GM23248 (cell line): Measurements from ENCODE around the gene RDH11. TPM values are rescaled to one million over a fixed set of nuclear protein-coding genes. Genes with fewer than 3 reads are reported as not detected.

Experiments
- DNase-seq: peaks from one replicate; pipeline ENCODE4 v3.0.0-alpha.2; 2015
- H2AFZ ChIP-seq: fragments of 200-600 bp; sonication (generic); 2 replicates; pipeline ENCODE4 v1.6.1; 2016; ENCODE audit warnings: antibody characterized with exemption
- H3F3A ChIP-seq: fragments of 200-600 bp; sonication (generic); 2 replicates; pipeline ENCODE4 v1.6.1; 2016; ENCODE audit warnings: mild to moderate bottlenecking, antibody characterized with exemption, mixed run types; ENCODE audit not compliant: insufficient read depth
- H3K27ac ChIP-seq: fragments of 200-600 bp; sonication (generic); 2 replicates; pipeline ENCODE4 v1.5.1; 2016; ENCODE audit warnings: mild to moderate bottlenecking
- H3K27me3 ChIP-seq: fragments of 200-600 bp; sonication (generic); replicated peaks from 2 replicates; pipeline ENCODE4 v1.6.1; 2016; ENCODE audit warnings: mild to moderate bottlenecking; ENCODE audit not compliant: insufficient read depth
- H3K36me3 ChIP-seq: fragments of 200-600 bp; sonication (generic); 2 replicates; pipeline ENCODE4 v1.6.1; 2016; ENCODE audit warnings: low read depth, mild to moderate bottlenecking
- H3K4me1 ChIP-seq: fragments of 200-600 bp; sonication (generic); 2 replicates; pipeline ENCODE4 v1.6.1; 2016; ENCODE audit warnings: mild to moderate bottlenecking; ENCODE audit not compliant: insufficient read depth
- H3K4me2 ChIP-seq: fragments of 200-600 bp; sonication (generic); one replicate; pipeline ENCODE4 v1.6.1; 2016; ENCODE audit warnings: mild to moderate bottlenecking; ENCODE audit not compliant: unreplicated experiment
- H3K4me3 ChIP-seq: fragments of 200-600 bp; sonication (generic); 2 replicates; pipeline ENCODE4 v1.5.1; 2016; ENCODE audit warnings: mild to moderate bottlenecking
- H3K79me2 ChIP-seq: fragments of 200-600 bp; sonication (generic); 2 replicates; pipeline ENCODE4 v1.6.1; 2016; ENCODE audit warnings: mild to moderate bottlenecking; ENCODE audit not compliant: insufficient read depth
- H3K9ac ChIP-seq: fragments of 200-600 bp; sonication (generic); 2 replicates; pipeline ENCODE4 v1.6.1; 2016; ENCODE audit warnings: mild to moderate bottlenecking
- H3K9me2 ChIP-seq: fragments of 200-600 bp; sonication (generic); 2 replicates; pipeline ENCODE4 v1.6.1; 2016; ENCODE audit warnings: mixed run types, mild to moderate bottlenecking, moderate library complexity; ENCODE audit not compliant: insufficient read depth
- H3K9me3 ChIP-seq: fragments of 200-600 bp; sonication (generic); one replicate; pipeline ENCODE4 v1.6.1; 2017; ENCODE audit warnings: low read depth
- H4K20me1 ChIP-seq: fragments of 200-600 bp; sonication (generic); 2 replicates; pipeline ENCODE4 v1.6.0; 2016; ENCODE audit not compliant: insufficient read depth
- EZH2 ChIP-seq: fragments of 200-600 bp; sonication (generic); IDR thresholded peaks from 2 replicates; pipeline ENCODE4 v1.6.1; 2018; ENCODE audit warnings: antibody characterized with exemption, mild to moderate bottlenecking; ENCODE audit not compliant: insufficient read depth, poor library complexity, severe bottlenecking
- EZH2phosphoT487 ChIP-seq: fragments of 200-600 bp; sonication (generic); IDR thresholded peaks from 2 replicates; pipeline ENCODE4 v1.6.1; 2018; ENCODE audit warnings: antibody characterized with exemption, moderate library complexity, mild to moderate bottlenecking, low read depth; ENCODE audit not compliant: insufficient read depth
- WGBS, 2 experiments: methylation state at CpG; one replicate each; pipeline ENCODE4 v1.1.6; 2015 to 2017; ENCODE audit warnings: low lambda C conversion rate in 2 of 2, low coverage in 1 of 2; ENCODE audit errors: missing lambda C conversion rate in 2 of 2; 5-methylcytosine and 5-hydroxymethylcytosine counted together
- in situ Hi-C: fragments of 300-500 bp; cut with MboI; formaldehyde crosslinking; loops from 2 replicates; pipeline ENCODE4 v1.15.0; 2020
- polyA plus RNA-seq: library from polyadenylated mRNA; unstranded; fragments of >200 nt; fragmentation: Nextera tagmentation; extraction: Ambion mirVana; gene quantifications from 2 replicates; pipeline ENCODE4 v1.2.1, GENCODE V29; 2016
- total RNA-seq: library from RNA; depleted of rRNA; stranded (reverse); fragments of >200 nt; shearing (Covaris generic); gene quantifications from 2 replicates; pipeline ENCODE4 v1.2.3, GENCODE V29; 2014

Gene RDH11
- total and polyA plus RNA-seq, 2 experiments from 2014 or later = 56.7 to 59.1 TPM

- Histone ChIP-seq H3F3A (no peaks in the 10 kb centered on the region), H3K36me3 (no peaks in the 10 kb centered on the region), H3K4me3 (no peak overlapping the region), H4K20me1 (no peaks in the 10 kb centered on the region), H3K79me2 (no peaks in the 10 kb centered on the region), H3K9ac (no peak overlapping the region), H2AFZ (no peak overlapping the region), H3K4me1 (peaks cover 6% of the 10 kb centered on the region; the same call in 1 of the 2 replicates), H3K27me3 (no peaks in the 10 kb centered on the region), H3K27ac (no peak overlapping the region), H3K9me2 (no peaks in the 10 kb centered on the region), H3K4me2 (no peak overlapping the region), H3K9me3 (no peaks in the 10 kb centered on the region)
- in situ Hi-C loops = no loop called here
- TF ChIP-seq EZH2phosphoT487 (no peak), EZH2 (no peak)
- 97 to 100% methylated on average over 3 of the region's 3 CpGs for WGBS, 2 experiments
- DNase-seq = no peak
These were observed 56.9 kb downstream of the RDH11 start for GRCh38 chr14:67638642-67639041.

- 70 to 79% methylated on average over 3 of the region's 3 CpGs for WGBS, 2 experiments
- H3F3A ChIP-seq = no peaks in the 10 kb centered on the region
- no peaks in the 10 kb centered on the region for H3K9me3 ChIP-seq
- peak; percentile 55 for DNase-seq
- peak overlapping the region; percentile 42 for H2AFZ ChIP-seq
- in situ Hi-C loops = no loop called here
- H3K9me2 ChIP-seq = no peaks in the 10 kb centered on the region
- no peaks in the 10 kb centered on the region for H3K27me3 ChIP-seq
- no peaks in the 10 kb centered on the region for H4K20me1 ChIP-seq
- H3K4me2 ChIP-seq = no peak overlapping the region
- no peak overlapping the region for H3K4me3 ChIP-seq
- peak overlapping the region; percentile 38 for H3K27ac ChIP-seq
- no peak overlapping the region for H3K9ac ChIP-seq
- no peaks in the 10 kb centered on the region for H3K36me3 ChIP-seq
- peaks cover 6% of the 10 kb centered on the region; the same call in 1 of the 2 replicates for H3K4me1 ChIP-seq
- no peaks in the 10 kb centered on the region for H3K79me2 ChIP-seq
- TF ChIP-seq EZH2 (no peak), EZH2phosphoT487 (no peak)
These were observed 59.1 kb downstream of the RDH11 start for GRCh38 chr14:67636361-67636919.

GRCh38 chr14:67633451-67634147 is 62.0 kb downstream of the RDH11 start:
- H3K9me2 ChIP-seq = no peaks in the 10 kb centered on the region
- H3K9me3 ChIP-seq = no peaks in the 10 kb centered on the region
- peaks cover 6% of the 10 kb centered on the region; the same call in 1 of the 2 replicates for H3K4me1 ChIP-seq
- H3K79me2 ChIP-seq = no peaks in the 10 kb centered on the region
- no peak overlapping the region for H3K27ac ChIP-seq
- TF ChIP-seq EZH2 (no peak), EZH2phosphoT487 (no peak)
- no peaks in the 10 kb centered on the region for H3K27me3 ChIP-seq
- H3K4me2 ChIP-seq = no peak overlapping the region
- WGBS, 2 experiments = 87 to 89% methylated on average over 5 of the region's 5 CpGs
- no peak overlapping the region for H2AFZ ChIP-seq
- no peak overlapping the region for H3K9ac ChIP-seq
- no peak for DNase-seq
- H3K36me3 ChIP-seq = no peaks in the 10 kb centered on the region
- H3K4me3 ChIP-seq = no peak overlapping the region
- in situ Hi-C loops = no loop called here
- H3F3A ChIP-seq = no peaks in the 10 kb centered on the region
- no peaks in the 10 kb centered on the region for H4K20me1 ChIP-seq

GRCh38 chr14:67630938-67631337 is 64.6 kb downstream of the RDH11 start:
- WGBS, 2 experiments = 74 to 78% methylated on average over 5 of the region's 5 CpGs

More at GRCh38 chr14:67630938-67631337, 64.6 kb downstream of the RDH11 start:
- TF ChIP-seq EZH2 (no peak), EZH2phosphoT487 (no peak)
- Histone ChIP-seq H3K36me3 (no peaks in the 10 kb centered on the region), H3K4me2 (no peak overlapping the region), H4K20me1 (no peaks in the 10 kb centered on the region), H3F3A (no peaks in the 10 kb centered on the region), H3K4me3 (no peak overlapping the region), H3K27ac (no peak overlapping the region), H3K79me2 (no peaks in the 10 kb centered on the region), H3K9me2 (no peaks in the 10 kb centered on the region), H3K9me3 (no peaks in the 10 kb centered on the region), H2AFZ (no peak overlapping the region), H3K4me1 (0 out of 2 replicates have a peak, but pooled peaks cover 1% of the 10 kb centered on the region), H3K27me3 (no peaks in the 10 kb centered on the region), H3K9ac (no peak overlapping the region)
- in situ Hi-C loops = no loop called here
- DNase-seq = no peak
